GM12878 (cell line): ENCODE measurements around the gene CCDC117. TPM values are rescaled to one million over a fixed set of nuclear protein-coding genes. Genes with fewer than 3 reads are reported as not detected.

ENCODE experiments used
- CEBPZ ChIP-seq: fragments of 150-350 bp; IDR thresholded peaks from 2 replicates; pipeline ENCODE4 v1.6.1; 2016; ENCODE audit warnings: low read depth, low read length
- NR2C1 ChIP-seq: fragments of 450-650 bp; IDR thresholded peaks from 2 replicates; pipeline ENCODE4 v1.6.1; 2017; ENCODE audit warnings: antibody characterized with exemption, mild to moderate bottlenecking, moderate library complexity
- NR2C2 ChIP-seq: IDR thresholded peaks from 2 replicates; pipeline ENCODE4 v1.6.1; 2011; ENCODE audit warnings: borderline replicate concordance, low read depth; ENCODE audit not compliant: control insufficient read depth, insufficient read length
- PKNOX1 ChIP-seq: fragments of 450-650 bp; IDR thresholded peaks from 2 replicates; pipeline ENCODE4 v1.6.1; 2016; ENCODE audit warnings: mild to moderate bottlenecking
- SIN3A ChIP-seq: IDR thresholded peaks from 2 replicates; pipeline ENCODE4 v1.6.1; 2012; ENCODE audit warnings: low read depth, low read length, improper control_type of control experiment
- YBX1 ChIP-seq: fragments of 450-650 bp; IDR thresholded peaks from 2 replicates; pipeline ENCODE4 v1.6.1; 2016; ENCODE audit warnings: antibody characterized with exemption
- ZSCAN29 ChIP-seq: fragments of 450-650 bp; IDR thresholded peaks from 2 replicates; pipeline ENCODE4 v1.6.1; 2017; ENCODE audit warnings: mild to moderate bottlenecking, moderate library complexity
- polyA plus RNA-seq, 11 experiments: library from polyadenylated mRNA; depleted of rRNA in 4 of 11; unstranded in 6 of 11; stranded (reverse) in 5 of 11; fragments of >200 nt; fragmentation: Nextera tagmentation in 4 of 11; fragmentation: Illumina TruSeq in 1 of 11; extraction: Ambion mirVana in 4 of 11; extraction: Trizol in 1 of 11; gene quantifications; 1 replicate in 1 of 11; 2 replicates in 10 of 11; pipeline versions ENCODE4 v1.2.1 to v1.2.3, GENCODE V29; 2011 to 2016; ENCODE audit warnings: inconsistent platforms in 2 of 11, missing spikeins in 2 of 11, low read depth in 1 of 11
- total RNA-seq, 4 experiments: library from RNA; depleted of rRNA in 3 of 4; stranded (reverse); fragments of >200 nt in 3 of 4; fragmentation: Illumina TruSeq in 1 of 4; extraction: Trizol in 1 of 4; gene quantifications; 2 replicates each; pipeline versions ENCODE4 v1.2.1 to v1.2.3, GENCODE V29; 2013 to 2021
- TF ChIP-seq, protein P1 (sequence below): fragments of 450-650 bp; formaldehyde crosslinking; IDR thresholded peaks from 2 replicates; pipeline ENCODE4 v1.5.0; 2022; ENCODE audit warnings: mild to moderate bottlenecking, missing genetic modification characterization

Gene CCDC117
- total and polyA plus RNA-seq, 10 of the 15 experiments (the other 5 are each of a cell fraction or from before 2014, with no cell fraction given), result 6.3 to 32.2 (median 20.6) TPM

DNA sequence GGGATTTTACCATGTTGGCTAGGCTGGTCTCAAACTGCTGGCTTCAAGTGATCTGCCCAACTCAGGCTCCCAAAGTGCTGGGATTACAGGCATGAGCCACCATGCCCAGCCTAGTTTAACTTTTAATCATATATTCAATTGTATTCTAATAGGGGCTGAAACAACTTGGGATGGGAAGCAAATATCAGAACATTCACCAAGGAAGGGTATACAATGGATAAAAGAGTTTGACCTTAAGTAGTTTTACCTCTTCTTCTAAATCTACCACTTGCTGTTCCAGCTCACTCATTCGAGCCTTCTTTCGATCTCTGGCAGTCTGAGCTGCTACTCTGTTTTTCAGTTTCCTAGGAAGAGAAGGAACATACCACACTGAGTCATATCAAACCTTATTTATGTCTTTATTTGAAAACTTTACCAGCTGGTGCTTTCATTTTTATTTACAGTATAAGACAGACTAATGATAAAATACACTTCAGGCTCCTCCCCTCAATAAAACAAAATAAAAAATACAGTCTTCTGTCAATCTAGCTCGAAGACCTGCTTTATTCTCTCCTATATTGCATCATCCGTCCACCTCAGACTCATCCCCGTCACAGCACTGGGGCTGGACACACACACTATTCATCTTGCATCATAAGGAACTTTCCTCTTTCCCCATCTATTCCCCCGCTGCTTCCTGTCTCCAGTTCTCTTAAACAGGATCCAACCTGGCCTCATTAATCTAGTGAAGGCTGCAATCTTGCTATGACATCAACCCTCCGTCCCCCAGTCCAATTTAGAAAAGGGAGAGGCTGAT, 26.5 kb downstream of the CCDC117 start (continued):
- TF ChIP-seq, protein P1, sequence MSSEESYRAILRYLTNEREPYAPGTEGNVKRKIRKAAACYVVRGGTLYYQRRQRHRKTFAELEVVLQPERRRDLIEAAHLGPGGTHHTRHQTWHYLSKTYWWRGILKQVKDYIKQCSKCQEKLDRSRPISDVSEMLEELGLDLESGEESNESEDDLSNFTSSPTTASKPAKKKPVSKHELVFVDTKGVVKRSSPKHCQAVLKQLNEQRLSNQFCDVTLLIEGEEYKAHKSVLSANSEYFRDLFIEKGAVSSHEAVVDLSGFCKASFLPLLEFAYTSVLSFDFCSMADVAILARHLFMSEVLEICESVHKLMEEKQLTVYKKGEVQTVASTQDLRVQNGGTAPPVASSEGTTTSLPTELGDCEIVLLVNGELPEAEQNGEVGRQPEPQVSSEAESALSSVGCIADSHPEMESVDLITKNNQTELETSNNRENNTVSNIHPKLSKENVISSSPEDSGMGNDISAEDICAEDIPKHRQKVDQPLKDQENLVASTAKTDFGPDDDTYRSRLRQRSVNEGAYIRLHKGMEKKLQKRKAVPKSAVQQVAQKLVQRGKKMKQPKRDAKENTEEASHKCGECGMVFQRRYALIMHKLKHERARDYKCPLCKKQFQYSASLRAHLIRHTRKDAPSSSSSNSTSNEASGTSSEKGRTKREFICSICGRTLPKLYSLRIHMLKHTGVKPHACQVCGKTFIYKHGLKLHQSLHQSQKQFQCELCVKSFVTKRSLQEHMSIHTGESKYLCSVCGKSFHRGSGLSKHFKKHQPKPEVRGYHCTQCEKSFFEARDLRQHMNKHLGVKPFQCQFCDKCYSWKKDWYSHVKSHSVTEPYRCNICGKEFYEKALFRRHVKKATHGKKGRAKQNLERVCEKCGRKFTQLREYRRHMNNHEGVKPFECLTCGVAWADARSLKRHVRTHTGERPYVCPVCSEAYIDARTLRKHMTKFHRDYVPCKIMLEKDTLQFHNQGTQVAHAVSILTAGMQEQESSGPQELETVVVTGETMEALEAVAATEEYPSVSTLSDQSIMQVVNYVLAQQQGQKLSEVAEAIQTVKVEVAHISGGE (CRISPR knock-in tag), result no peak
- TF ChIP-seq YBX1, result no peak
- no peak for TF ChIP-seq CEBPZ
- no peak for TF ChIP-seq SIN3A
- TF ChIP-seq ZSCAN29, result no peak
- TF ChIP-seq NR2C2, result no peak
- no peak for TF ChIP-seq NR2C1
- peak; percentile 49; the same call in 1 of the 2 replicates for TF ChIP-seq PKNOX1
